ENCODE measurements around the gene TBC1D9B. TPM values are rescaled to one million over a fixed set of nuclear protein-coding genes. Genes with fewer than 3 reads are reported as not detected.

Gene TBC1D9B
- polyA plus RNA-seq, 2 donors: 44.8 to 69.5 TPM

DNA sequence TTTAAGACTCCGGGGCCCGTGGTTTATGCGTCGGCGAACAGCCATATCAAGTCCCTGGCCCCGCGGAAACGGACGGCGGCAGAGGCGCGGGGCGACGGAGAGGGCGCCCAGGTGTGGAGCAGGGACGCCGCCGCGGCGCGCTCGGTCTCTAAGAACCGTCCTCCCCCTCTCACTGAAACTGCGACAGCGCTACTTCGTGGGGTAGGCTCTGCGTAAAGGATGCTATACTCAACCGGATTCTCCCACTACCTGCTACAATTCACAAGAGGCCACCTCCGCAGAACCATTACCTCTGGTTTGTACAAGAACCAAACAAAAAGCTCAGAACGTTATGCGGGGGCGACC, 49.5 kb downstream of the TBC1D9B start:
- H3K4me3 ChIP-seq (ENCODE audit: low read depth in 1 of 2, low read length in 2 of 2): peak overlapping the region; percentile 81 to 91
- peaks cover under 1 to 10% of the 10 kb centered on the region in 2 donors for H3K36me3 ChIP-seq (ENCODE audit: control insufficient read depth in 2 of 2, insufficient read depth in 2 of 2, low read length in 1 of 2)
- H3K4me1 ChIP-seq (ENCODE audit: control insufficient read depth in 2 of 2, insufficient read depth in 2 of 2, low read length in 1 of 2): no peaks in the 10 kb centered on the region
- H3K9me3 ChIP-seq (ENCODE audit: control insufficient read depth in 2 of 2, insufficient read depth in 1 of 2, low read depth in 1 of 2, low read length in 1 of 2): peaks cover 0 to 2% of the 10 kb centered on the region in 2 donors
- 0% methylated on average over 32 of the region's 32 CpGs for WGBS, 2 donors
- peak overlapping the region; percentile 74 to 75 for H3K27ac ChIP-seq (ENCODE audit: low read depth in 2 of 2, low read length in 1 of 2)
- H3K27me3 ChIP-seq (ENCODE audit: control insufficient read depth in 1 of 2, insufficient read depth in 2 of 2, low read length in 2 of 2): no peaks in the 10 kb centered on the region

DNA sequence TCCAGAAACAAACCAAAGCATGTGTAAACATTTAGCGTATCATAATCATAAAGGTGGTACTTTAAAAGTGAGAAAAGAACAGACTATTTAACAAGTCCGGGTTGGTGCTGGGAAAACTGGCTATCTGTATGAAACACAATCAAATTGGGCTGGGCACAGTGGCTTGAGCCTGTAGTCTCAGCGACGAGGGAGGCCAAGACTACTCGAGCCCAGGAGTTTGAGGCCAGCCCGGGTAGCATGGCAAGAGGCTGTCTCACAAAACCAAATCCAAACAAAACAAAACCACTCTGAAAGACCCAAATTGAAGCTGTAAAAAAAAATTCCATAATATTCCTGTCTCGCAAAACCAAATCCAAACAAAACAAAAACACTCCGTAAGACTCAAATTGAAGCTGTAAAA, 53.3 kb downstream of the TBC1D9B start:
- H3K27ac ChIP-seq (ENCODE audit: low read depth in 2 of 2, low read length in 1 of 2): no peak overlapping the region
- peaks cover 20% of the 10 kb centered on the region in 2 donors for H3K36me3 ChIP-seq (ENCODE audit: control insufficient read depth in 2 of 2, insufficient read depth in 2 of 2, low read length in 1 of 2)
- WGBS, 2 donors: 90 to 91% methylated on average over 8 of the region's 8 CpGs
- no peaks in the 10 kb centered on the region for H3K27me3 ChIP-seq (ENCODE audit: control insufficient read depth in 1 of 2, insufficient read depth in 2 of 2, low read length in 2 of 2)
- no peak overlapping the region for H3K4me3 ChIP-seq (ENCODE audit: low read depth in 1 of 2, low read length in 2 of 2)
- H3K9me3 ChIP-seq (ENCODE audit: control insufficient read depth in 2 of 2, insufficient read depth in 1 of 2, low read depth in 1 of 2, low read length in 1 of 2): no peaks in the 10 kb centered on the region
- no peaks in the 10 kb centered on the region for H3K4me1 ChIP-seq (ENCODE audit: control insufficient read depth in 2 of 2, insufficient read depth in 2 of 2, low read length in 1 of 2)

DNA sequence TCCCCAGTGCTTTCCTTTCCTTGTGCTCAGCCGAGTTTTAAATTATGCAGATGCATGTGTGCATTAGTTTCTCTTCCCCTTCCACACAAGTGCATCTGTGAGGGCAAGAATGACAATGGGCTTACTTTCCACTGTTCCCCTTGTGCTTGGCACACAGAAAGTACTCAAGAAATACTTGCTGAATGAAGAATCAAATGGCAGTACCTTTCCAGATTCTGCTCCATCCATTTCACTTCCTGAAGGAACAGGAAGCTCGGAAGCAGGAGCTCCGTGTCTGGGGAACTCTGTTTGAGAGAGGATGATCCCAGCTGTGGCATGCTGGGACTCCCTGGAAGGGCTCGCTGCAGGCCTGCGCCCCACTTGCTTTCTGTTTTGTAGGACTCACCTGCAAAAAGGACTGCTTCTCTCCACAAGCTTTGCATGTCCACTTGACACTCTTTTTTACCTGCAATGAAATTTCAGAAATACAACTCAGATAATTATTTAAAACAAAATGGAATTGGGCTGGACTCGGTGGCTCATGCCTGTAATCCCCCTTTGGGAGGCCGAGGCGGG, 54.6 kb downstream of the TBC1D9B start:
- Histone ChIP-seq H3K9me3 (ENCODE audit: control insufficient read depth in 2 of 2, insufficient read depth in 1 of 2, low read depth in 1 of 2, low read length in 1 of 2) (no peaks in the 10 kb centered on the region), H3K4me1 (ENCODE audit: control insufficient read depth in 2 of 2, insufficient read depth in 2 of 2, low read length in 1 of 2) (no peaks in the 10 kb centered on the region), H3K4me3 (ENCODE audit: low read depth in 1 of 2, low read length in 2 of 2) (no peak overlapping the region), H3K36me3 (ENCODE audit: control insufficient read depth in 2 of 2, insufficient read depth in 2 of 2, low read length in 1 of 2) (peaks cover 25% of the 10 kb centered on the region in 2 donors), H3K27me3 (ENCODE audit: control insufficient read depth in 1 of 2, insufficient read depth in 2 of 2, low read length in 2 of 2) (no peaks in the 10 kb centered on the region), H3K27ac (ENCODE audit: low read depth in 2 of 2, low read length in 1 of 2) (no peak overlapping the region)
- WGBS, 2 donors: 86 to 88% methylated on average over 8 of the region's 8 CpGs

DNA sequence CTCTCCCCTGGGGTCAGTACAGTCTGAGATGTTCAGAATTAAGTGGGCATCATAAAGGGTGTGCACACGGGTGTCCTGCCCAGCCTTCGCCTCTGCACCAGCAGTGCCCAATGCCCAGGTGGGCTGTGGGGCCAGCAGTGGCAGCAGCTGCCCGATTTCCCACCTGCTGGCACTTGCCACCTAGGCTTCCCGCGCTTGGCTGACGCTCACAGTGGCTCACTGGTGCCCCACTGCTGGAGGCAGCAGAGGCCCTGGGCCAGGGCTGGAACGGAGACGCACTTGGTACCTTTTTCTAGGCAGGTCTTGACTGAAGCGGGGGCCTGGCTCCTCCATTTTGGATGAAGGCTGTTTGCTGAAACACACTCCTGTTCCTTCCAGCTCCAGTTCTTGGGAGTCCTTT, 66.1 kb downstream of the TBC1D9B start:
- 71 to 92% methylated on average over 9 of the region's 9 CpGs for WGBS, 2 donors
- Histone ChIP-seq H3K4me1 (ENCODE audit: control insufficient read depth in 2 of 2, insufficient read depth in 2 of 2, low read length in 1 of 2) (peaks cover 0 to 2% of the 10 kb centered on the region in 2 donors), H3K27ac (ENCODE audit: low read depth in 2 of 2, low read length in 1 of 2) (no peak overlapping the region), H3K9me3 (ENCODE audit: control insufficient read depth in 2 of 2, insufficient read depth in 1 of 2, low read depth in 1 of 2, low read length in 1 of 2) (no peaks in the 10 kb centered on the region), H3K4me3 (ENCODE audit: low read depth in 1 of 2, low read length in 2 of 2) (no peak overlapping the region), H3K27me3 (ENCODE audit: control insufficient read depth in 1 of 2, insufficient read depth in 2 of 2, low read length in 2 of 2) (no peaks in the 10 kb centered on the region), H3K36me3 (ENCODE audit: control insufficient read depth in 2 of 2, insufficient read depth in 2 of 2, low read length in 1 of 2) (peaks cover 18 to 23% of the 10 kb centered on the region in 2 donors)

DNA sequence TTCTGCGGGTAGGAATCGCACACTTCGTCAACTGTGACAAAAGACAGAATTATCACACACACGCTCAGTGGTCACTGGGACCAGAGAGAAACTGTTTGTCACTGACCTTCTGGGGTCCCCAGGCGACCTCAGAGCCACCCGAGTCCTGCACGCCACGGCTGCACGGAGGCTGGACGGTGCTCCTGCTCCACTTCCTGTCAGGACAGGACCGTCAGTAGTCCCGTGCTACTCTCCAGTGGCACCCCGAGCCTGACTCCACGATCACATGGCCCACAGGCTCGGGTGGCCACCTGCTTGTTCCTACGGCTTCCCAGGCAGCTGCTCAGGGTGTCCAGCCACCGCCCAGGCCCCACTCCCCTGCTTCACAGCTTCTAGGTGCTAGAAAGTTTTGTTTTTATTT, 66.9 kb downstream of the TBC1D9B start:
- 86 to 87% methylated on average over 17 of the region's 17 CpGs for WGBS, 2 donors
- Histone ChIP-seq H3K4me3 (ENCODE audit: low read depth in 1 of 2, low read length in 2 of 2) (no peak overlapping the region), H3K9me3 (ENCODE audit: control insufficient read depth in 2 of 2, insufficient read depth in 1 of 2, low read depth in 1 of 2, low read length in 1 of 2) (no peaks in the 10 kb centered on the region), H3K27me3 (ENCODE audit: control insufficient read depth in 1 of 2, insufficient read depth in 2 of 2, low read length in 2 of 2) (no peaks in the 10 kb centered on the region), H3K4me1 (ENCODE audit: control insufficient read depth in 2 of 2, insufficient read depth in 2 of 2, low read length in 1 of 2) (peaks cover 0 to 2% of the 10 kb centered on the region in 2 donors), H3K36me3 (ENCODE audit: control insufficient read depth in 2 of 2, insufficient read depth in 2 of 2, low read length in 1 of 2) (peaks cover 25 to 30% of the 10 kb centered on the region in 2 donors), H3K27ac (ENCODE audit: low read depth in 2 of 2, low read length in 1 of 2) (no peak overlapping the region)

DNA sequence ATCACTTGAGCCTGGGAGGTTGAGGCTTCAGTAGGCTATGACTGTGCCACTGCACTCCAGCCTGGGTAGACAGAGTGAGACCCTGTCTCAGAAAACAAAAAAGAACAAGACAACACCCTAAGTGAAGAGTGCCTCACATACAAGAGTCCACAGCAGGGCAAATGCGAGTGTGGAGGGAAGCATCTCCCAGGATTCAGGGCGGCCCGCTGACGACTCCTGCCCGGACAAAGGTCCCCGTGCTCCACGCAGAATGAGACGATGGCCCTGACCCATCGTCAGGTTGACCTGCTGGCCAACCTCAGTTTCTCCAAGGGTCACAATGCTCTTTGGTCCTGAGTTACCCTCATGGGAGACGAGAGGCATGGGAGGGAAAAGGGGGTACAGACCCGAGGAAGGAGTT, 67.4 kb downstream of the TBC1D9B start:
- Histone ChIP-seq H3K27me3 (ENCODE audit: control insufficient read depth in 1 of 2, insufficient read depth in 2 of 2, low read length in 2 of 2) (no peaks in the 10 kb centered on the region), H3K27ac (ENCODE audit: low read depth in 2 of 2, low read length in 1 of 2) (no peak overlapping the region), H3K36me3 (ENCODE audit: control insufficient read depth in 2 of 2, insufficient read depth in 2 of 2, low read length in 1 of 2) (peaks cover 25 to 30% of the 10 kb centered on the region in 2 donors), H3K9me3 (ENCODE audit: control insufficient read depth in 2 of 2, insufficient read depth in 1 of 2, low read depth in 1 of 2, low read length in 1 of 2) (no peaks in the 10 kb centered on the region), H3K4me3 (ENCODE audit: low read depth in 1 of 2, low read length in 2 of 2) (no peak overlapping the region), H3K4me1 (ENCODE audit: control insufficient read depth in 2 of 2, insufficient read depth in 2 of 2, low read length in 1 of 2) (peaks cover 0 to 2% of the 10 kb centered on the region in 2 donors)
- WGBS, 2 donors: 90 to 91% methylated on average over 11 of the region's 11 CpGs

DNA sequence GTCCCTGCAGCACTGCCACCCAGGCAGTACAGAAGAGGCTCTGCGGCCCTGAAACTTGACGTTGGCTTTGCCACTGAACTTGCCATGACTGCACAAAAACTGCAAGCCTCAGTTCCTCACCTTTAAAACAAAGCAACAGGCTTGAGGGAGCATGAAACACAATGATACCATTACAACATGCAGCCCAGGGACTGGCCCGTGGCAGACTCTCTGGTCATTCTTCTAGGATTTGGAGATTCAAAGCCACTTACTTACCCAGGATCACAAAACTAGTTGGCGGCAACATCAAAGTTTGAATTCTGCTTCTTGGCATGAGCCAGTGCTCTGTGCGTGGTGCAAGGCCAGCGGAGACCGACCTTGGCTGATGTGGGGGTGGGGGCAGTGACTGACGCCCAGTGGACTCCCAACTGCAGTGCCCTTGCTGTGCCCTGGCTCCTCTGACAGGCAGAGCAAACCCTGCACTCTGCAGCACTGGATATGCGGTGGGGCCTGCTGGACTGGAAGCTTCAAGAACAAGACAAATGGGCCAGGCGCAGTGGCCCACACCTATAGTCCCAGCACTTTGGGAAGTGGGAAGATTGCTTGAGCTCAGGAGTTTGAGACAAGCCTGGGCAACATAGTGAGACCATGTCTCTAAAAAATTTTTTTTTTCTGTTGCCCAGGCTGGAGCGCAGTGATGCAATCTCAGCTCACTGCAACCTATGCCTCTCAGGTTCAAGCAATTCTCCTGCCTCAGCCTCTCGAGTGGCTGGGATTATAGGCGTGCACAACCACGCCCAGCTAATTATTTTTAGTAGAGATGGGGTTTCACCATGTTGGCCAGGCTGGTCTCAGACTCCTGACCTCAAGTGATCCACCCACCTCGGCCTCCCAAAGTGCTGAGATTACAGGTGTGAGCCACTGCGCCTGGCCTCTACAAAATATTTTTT, 68.1 kb downstream of the TBC1D9B start:
- H3K27me3 ChIP-seq (ENCODE audit: control insufficient read depth in 1 of 2, insufficient read depth in 2 of 2, low read length in 2 of 2): no peaks in the 10 kb centered on the region
- H3K27ac ChIP-seq (ENCODE audit: low read depth in 2 of 2, low read length in 1 of 2): peak overlapping the region in 1 of 2 donors; percentile 35
- H3K9me3 ChIP-seq (ENCODE audit: control insufficient read depth in 2 of 2, insufficient read depth in 1 of 2, low read depth in 1 of 2, low read length in 1 of 2): no peaks in the 10 kb centered on the region
- H3K4me3 ChIP-seq (ENCODE audit: low read depth in 1 of 2, low read length in 2 of 2): no peak overlapping the region
- 73 to 77% methylated on average over 16 of the region's 16 CpGs for WGBS, 2 donors
- H3K4me1 ChIP-seq (ENCODE audit: control insufficient read depth in 2 of 2, insufficient read depth in 2 of 2, low read length in 1 of 2): peaks cover 0 to 2% of the 10 kb centered on the region in 2 donors
- peaks cover 25 to 30% of the 10 kb centered on the region in 2 donors for H3K36me3 ChIP-seq (ENCODE audit: control insufficient read depth in 2 of 2, insufficient read depth in 2 of 2, low read length in 1 of 2)

DNA sequence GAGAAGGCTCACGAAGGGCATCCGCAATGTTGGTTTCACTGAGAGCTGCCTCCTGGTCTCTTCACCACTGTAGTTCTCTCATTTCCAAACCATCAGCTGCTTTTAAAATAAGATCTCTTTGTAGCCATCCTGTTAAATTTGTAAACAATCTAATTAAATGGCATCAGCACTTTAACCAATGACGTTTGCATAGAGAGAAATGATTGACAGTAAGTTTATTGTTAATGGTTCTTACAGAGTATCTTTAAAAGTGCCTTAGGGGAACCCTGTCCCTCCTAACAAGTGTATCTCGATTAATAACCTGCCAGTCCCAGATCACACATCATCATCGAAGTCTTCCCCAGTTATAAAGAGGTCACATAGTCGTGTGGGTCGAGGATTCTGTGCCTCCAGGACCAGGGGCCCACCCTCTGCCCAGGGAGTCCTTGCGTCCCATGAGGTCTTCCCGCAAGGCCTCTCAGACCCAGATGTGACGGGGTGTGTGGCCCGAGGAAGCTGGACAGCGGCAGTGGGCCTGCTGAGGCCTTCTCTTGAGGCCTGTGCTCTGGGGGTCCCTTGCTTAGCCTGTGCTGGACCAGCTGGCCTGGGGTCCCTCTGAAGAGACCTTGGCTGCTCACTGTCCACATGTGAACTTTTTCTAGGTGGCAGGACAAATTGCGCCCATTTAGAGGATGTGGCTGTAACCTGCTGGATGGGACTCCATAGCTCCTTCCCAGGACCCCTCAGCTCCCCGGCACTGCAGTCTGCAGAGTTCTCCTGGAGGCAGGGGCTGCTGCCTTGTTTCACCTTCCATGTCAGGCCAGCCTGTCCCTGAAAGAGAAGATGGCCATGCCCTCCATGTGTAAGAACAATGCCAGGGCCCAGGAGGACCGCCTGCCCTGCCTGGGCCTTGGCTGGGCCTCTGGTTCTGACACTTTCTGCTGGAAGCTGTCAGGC, 70.4 kb downstream of the TBC1D9B start:
- Histone ChIP-seq H3K4me1 (ENCODE audit: control insufficient read depth in 2 of 2, insufficient read depth in 2 of 2, low read length in 1 of 2) (peaks cover 0 to 6% of the 10 kb centered on the region in 2 donors), H3K4me3 (ENCODE audit: low read depth in 1 of 2, low read length in 2 of 2) (no peak overlapping the region), H3K27ac (ENCODE audit: low read depth in 2 of 2, low read length in 1 of 2) (peak overlapping the region; percentile 27 to 30), H3K27me3 (ENCODE audit: control insufficient read depth in 1 of 2, insufficient read depth in 2 of 2, low read length in 2 of 2) (no peaks in the 10 kb centered on the region), H3K36me3 (ENCODE audit: control insufficient read depth in 2 of 2, insufficient read depth in 2 of 2, low read length in 1 of 2) (peaks cover 36 to 48% of the 10 kb centered on the region in 2 donors), H3K9me3 (ENCODE audit: control insufficient read depth in 2 of 2, insufficient read depth in 1 of 2, low read depth in 1 of 2, low read length in 1 of 2) (no peaks in the 10 kb centered on the region)
- 83 to 85% methylated on average over 15 of the region's 15 CpGs for WGBS, 2 donors
